Central memory CD4-positive, alpha-beta T cell (primary cell): ENCODE data around the gene LIN28A.
A peak's percentile ranks its signal among the peaks of the same experiment; 100 is the strongest.

Experiments used
- DNase-seq: peaks from one replicate; pipeline ENCODE4 v3.0.0; 2022

LIN28A gene

DNA sequence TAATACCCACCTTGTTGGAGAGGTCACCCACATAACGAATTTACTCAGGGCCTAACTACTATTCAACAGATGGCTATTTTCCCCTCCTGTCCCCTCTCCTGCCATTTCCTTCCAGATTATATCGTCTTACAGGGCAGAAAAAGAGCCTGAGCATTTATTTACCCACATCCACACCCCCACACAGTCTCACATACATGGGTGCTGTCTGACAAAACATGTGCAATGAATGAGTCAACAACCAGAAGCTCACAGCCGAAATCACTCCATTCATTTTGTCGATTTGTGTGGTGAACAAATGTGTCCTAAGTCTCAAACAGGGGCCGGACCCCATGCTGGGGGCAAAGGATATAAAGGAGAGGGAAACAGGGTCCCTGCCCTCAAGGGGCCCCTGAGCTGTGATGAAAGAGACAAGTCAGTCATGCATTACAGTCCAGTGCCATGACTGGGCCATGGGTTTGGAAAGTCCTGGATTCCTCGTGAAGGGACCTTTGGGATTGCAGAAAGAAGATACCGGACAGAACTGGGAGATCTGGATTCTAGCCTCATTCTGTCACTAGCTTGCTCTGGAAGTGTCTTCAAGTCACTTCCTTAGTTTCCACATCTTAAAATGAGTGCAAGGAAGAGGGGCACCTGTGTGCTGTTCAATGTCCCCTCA, 21.7 kb upstream of the LIN28A start:
- no peak for DNase-seq

DNA sequence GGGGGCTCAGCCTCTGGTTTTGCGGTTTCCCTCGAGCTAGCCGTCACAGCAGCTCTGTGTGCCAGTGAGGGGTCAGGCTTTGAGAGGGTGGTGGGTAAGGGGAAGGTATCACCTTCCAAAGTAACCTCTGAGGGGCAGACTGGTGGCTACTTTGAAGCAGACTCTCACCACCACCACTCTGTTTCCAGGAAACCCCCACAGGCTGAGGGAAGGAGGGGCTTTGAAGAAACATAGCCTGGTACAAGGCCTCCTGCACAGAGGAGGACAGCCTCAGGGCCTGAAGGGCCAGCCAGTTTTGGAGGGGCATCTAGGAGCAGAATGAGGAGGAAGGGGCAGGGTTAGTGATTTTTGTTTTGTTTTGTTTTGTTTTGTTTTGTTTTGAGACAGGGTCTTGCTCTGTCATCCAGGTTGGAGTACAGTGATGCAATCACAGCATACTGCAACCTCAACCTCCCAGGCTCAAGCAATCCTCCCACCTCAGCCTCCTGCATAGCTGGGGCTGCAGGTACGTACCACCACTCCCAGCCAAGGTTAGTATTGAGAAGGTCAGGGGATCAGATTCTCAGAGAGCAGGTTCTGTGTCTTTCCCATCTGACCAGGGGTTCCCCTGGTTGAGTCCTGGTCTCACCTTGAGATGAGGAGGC, 20.9 kb upstream of the LIN28A start:
- no peak for DNase-seq

DNA sequence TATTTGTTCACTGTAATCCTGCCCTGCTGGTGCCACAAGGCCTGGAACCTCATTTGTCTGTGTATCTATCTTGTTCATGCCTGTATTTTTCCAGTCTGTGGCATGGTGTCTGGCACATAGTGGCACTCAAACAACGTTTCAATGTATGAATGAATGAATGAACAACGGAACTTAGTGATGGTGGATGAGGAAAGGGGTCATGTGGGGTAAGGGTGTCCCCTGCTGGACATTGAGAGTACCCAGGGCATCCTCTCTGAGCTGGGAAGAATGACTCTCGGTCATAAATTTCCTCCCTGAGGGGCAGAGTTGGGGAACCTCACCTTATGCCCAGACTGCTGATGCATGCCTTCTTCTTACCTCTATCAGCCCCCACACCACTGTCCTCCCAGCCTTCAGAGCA, 19.2 kb upstream of the LIN28A start:
- peak; percentile 48 for DNase-seq

DNA sequence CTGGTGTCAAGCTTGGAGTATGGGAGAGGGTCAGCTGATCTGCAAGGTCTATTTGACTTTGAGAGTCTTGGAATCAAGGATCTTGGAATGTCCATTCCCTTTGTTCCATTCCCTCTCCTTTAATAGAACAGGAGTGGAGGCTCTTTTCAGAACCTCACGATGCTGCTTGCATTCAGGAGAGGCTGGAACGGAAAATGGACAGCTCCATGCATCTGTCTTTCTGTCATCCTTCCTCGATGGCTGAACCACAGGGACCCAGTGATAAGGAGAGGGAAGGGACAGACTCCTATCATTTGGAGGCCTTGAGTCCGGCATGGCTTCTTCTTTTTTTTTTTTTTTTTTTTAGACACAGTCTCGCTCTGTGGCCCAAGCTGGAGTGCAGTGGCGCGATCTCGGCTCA, 14.9 kb upstream of the LIN28A start:
- no peak for DNase-seq

DNA sequence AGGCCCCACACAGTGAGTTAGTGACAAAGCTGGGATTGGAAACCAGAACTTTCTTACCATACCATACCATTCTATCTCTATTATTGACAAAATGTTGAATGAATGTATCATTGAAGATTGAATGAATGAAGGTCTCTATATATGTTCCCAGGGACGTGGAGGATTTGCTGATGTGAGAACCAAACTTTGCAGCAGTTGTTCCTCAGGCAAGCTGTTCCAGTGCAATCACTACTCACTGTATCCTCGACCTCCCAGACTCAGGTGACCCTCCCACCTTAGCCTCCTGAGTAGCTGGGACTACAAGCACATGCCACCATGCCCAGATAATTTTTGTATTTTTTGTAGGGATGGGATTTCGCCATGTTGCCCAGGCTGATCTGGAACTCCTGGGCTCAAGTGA, 11.6 kb upstream of the LIN28A start:
- no peak for DNase-seq

DNA sequence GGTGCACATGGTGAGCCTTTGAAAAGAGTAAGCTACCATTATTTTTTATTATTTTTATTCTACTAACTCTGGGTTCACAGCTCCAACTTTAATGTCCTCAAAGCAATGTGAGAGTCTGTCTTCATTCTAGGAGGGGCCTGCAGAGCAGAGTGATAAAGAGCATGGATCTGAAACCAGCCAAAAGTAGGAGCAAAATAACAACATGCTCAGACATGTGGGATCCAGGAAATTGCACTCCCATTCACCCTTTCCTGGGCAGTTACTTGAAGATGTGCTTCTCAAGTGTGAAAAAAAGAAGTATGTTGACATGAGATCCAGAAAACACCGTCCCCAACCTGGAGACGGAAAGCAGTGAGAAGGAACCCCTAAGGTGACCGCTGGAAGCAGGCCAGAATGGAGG, 8.7 kb upstream of the LIN28A start:
- DNase-seq: no peak

DNA sequence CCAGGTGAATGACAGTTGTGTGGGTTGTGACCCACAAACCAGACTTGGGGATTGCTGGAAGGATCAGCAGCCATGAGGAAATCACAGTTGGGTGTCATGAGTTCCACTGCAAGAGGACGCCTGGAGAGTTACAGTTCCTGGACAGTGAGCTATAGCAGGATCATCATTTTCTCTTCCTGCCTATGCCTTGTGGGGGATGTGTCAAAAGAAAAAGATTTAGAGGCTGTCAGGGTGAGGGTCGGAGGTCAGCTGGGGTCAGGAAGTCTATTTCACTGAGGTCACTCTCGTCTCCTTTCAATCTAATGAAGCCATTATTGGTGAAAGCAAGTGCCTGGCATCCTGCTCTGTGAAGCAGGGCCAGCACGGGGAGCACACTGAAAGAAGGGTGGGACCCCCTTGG, 7.0 kb upstream of the LIN28A start:
- no peak for DNase-seq

DNA sequence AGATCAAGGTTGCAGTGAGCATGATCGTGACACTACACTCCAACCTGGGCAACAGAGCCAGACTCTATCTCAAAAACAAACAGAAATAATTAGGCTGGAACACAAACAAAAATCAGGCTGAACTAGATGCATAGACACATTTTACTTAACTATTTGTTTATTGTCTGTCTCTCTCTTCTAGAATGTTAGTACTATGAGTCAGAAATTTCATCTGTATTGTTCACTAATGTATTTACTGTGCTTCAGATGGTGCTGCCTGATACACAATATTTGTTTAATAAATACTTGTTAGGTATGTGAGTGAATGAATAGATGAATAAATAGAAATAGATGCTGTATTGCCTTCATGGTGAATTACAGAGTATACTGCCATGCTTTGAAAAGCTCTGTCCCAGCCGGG, 6.0 kb upstream of the LIN28A start:
- no peak for DNase-seq

DNA sequence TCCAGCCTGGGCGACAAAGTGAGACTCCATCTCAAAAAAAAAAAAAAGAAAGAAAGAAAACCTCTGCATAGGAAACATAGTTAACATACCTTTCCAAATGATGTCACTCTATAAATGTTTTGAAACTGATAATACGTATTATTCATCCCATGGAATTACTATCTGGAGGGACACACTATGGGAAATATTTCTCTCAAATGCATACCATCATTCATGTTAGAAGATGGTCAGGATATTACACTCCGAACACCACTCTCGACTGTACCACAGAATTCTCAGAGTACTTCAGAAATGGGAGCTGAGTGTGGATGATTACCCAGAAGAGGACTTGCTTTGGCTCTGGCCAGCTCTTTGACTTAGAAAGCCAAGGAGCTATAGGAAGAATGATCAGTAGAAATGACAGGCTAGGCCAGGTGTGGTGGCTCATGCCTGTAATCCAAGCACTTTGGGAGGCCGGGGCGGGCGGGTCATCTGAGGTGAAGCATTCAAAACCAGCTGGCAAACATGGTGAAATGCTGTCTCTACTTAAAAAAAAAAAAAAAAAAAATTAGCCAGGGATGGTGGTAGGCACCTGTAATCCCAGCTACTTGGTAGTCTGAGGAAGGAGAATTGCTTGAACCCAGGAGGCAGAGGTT, 5.2 kb upstream of the LIN28A start:
- DNase-seq: no peak

DNA sequence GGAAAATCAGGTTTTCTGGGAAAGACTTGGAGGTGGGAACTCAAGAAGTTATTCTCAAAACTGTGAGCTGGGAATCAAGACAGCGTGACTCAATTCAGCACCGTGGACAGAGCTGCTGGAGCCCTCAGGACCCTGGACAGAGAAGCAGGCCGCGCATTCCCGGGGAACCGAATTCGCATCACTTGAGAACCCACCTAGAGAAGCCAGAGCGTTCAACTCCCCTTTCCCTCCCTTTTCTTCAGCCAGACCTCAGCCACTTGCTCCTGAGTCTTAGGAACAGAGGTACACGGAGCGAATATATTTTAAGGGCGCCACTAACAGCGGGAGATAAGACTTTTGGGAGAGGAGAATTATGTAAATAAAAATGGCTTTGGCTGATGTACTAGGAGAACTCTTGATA, 2.0 kb upstream of the LIN28A start:
- DNase-seq: peak; percentile 69

DNA sequence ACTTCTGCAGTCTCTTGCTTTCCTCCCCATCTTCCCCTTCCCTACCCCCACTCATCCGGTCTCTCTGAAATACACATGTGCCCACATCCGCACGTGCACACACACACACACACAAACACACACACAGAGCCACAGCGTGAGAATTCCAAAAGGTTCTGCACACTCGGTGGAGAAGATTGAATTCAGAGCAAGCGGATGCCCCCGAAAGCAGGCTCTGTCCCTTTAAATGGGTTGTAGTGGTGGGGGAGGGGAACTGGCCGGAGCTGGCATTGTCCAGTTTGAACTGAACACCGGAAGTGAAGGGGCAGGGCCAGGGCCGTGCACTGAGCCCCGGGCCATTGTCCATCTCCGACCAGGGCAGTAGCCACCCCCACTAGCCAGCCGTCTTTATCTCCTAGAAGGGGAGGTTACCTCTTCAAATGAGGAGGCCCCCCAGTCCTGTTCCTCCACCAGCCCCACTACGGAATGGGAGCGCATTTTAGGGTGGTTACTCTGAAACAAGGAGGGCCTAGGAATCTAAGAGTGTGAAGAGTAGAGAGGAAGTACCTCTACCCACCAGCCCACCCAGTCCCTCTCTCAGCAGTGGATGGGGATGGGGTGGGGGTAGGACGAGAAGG, 1.3 kb upstream of the LIN28A start:
- no peak for DNase-seq

DNA sequence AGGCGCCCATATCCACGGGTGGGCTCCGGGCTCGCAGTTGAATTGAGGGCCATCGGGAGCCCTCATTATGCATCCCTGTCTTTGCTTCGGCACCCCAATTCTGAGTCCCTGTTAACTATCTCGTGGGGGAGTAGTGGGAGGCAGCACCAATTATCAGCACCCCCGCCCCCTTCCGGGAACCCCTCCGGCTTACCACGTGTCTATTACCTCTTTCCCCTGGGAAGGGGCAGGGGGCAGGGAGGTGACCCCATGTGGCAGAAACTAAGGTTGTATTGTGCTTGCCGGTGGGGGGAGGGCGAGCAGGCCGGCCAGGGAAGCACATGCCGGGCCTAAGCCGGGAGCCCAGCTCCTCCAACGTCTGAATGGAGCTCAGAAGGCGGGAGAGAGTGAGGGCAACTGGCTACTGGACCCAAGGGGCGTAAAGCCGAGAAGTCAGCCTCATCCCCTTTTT, 1.0 kb downstream of the LIN28A start:
- DNase-seq: no peak

DNA sequence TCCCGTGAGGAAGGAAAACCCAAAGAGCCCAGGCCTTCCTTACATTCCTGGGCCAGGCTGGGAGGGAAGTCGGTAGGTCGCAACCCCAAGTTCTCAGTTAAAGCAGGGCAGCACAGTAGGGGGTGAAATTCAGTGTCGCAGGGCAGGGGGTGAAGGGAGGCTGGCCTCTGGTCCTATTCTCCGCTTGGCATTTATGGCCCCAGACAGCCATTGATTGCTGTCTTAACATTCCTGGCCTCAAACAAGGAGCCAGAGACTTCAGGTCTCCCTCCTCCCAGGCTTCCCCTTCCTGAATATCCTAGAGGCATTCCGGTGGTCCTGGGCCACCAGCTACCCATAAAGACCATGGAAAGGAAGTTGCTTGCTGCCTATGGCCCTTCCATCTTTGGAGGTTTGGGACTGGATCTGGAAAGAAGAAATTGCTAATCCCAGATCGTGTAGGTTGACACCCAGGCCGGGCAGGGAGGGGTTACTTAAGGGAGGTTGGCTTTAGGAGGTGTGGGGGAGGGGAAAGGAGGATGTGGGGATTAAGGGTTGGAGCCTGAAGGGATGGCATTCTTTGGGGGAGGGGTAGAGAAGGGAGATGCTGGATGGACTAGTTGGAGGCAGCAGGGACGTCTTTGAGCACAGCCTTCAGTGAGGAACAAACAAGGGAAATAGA, 1.7 kb downstream of the LIN28A start:
- no peak for DNase-seq

DNA sequence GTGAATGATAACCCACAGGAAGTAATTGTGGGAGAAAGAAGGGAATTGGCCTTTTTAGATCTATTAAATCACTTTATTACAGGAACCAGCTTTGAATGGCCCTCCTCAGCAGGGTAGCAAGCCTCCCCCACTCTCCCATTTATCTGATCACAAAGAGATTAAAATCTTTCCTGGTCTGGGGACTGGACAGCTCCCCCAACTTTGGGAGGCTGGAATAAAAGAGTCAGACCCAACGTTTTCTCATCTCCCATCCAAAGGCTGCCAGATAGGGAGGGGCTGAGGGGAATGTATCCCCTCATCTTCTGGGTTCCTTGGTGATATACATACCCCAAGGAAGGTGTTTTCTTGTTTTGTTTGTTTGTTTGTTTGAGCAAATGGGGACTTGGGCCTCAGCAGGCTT, 2.4 kb downstream of the LIN28A start:
- DNase-seq: no peak

DNA sequence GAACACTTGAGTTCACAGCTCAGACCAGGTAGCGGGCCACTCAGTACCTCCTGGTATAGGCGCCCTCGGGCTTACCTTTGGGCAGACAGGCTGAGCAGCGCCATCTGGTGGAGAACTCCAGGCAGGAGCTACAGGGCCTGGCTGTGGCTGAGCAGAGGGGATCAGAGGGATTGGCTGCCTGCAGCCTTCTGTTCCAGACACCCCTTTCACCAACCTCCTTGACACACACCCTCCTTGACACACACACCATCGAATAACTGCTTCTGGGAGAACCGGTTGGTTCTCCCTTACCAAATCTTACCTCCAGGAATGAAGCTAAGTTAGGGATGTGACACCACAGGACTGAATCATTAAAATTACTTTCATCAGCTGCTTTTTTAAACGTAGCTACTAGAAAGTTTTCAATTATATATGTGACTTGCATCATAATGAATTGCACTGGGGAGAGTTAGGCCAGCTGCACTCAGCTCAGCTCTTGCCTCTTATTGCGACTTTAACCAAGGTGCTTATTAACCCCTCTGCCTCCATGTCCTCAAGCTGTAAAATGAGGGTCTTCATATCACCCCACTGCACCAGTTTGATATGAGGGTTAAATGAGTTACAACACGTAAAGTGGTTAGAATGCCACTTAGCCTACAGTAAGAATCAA, 6.6 kb downstream of the LIN28A start:
- DNase-seq: peak; percentile 71

DNA sequence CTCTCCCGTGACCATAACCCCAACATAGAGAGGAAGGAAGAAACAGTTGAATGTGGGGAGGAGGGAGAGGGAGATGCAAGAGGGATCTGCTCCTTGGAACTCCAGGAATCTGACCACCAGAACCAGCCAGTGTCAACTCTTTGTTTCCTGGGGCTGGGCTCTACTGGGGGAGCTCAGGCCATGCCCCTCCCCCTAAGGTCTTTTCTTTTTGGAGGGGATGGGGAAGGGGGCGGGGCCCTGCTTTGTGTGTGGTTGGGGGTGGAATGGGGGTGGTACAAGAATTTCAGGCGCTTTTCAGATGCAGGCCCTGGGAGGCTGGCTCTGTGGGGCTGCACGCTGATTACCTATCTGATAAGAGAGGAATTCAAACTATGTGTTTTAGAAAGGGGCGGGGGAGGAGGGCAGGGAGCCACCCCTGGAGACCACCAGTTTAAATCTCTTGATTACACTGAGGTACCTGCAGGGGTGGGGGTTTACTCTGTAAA, 8.3 kb downstream of the LIN28A start:
- no peak for DNase-seq

DNA sequence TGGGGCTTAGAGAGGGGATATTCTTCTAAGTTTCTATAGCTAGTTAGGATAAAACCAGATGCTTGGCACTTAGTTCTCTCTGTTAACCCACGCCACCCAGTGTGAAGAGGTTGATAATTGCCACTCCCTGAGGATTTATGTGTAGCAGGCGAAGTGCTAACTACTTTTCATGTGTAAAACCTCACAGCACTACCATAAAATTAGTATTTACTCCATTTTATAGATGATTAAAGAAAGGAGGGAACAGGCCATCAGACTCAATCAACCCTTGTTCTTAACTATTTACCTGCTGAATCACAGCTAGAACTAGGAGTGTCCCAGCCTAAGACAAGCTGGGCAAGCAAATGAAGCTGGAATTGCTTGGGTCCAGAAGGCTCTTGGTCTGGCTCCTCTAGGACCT, 8.9 kb downstream of the LIN28A start:
- no peak for DNase-seq

DNA sequence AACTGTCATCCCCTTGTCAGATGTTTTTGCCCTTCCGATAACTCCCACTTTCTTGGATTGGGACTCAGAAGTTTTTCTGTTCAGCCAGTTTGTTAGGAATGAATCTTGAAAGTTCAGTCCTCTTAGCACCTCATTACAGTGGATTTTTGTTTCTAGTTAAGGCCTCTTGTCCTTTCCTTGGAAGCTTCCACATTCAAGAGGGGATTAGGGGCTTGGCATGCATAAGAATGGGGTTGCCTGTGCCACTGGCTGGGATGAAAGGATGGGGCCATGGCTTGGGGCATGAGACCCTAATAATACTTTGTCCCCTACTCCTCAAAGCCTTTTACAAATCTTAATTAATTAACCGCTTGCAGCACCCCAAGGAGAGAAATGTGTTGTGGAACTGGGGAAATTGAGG, 19.1 kb downstream of the LIN28A start:
- no peak for DNase-seq

DNA sequence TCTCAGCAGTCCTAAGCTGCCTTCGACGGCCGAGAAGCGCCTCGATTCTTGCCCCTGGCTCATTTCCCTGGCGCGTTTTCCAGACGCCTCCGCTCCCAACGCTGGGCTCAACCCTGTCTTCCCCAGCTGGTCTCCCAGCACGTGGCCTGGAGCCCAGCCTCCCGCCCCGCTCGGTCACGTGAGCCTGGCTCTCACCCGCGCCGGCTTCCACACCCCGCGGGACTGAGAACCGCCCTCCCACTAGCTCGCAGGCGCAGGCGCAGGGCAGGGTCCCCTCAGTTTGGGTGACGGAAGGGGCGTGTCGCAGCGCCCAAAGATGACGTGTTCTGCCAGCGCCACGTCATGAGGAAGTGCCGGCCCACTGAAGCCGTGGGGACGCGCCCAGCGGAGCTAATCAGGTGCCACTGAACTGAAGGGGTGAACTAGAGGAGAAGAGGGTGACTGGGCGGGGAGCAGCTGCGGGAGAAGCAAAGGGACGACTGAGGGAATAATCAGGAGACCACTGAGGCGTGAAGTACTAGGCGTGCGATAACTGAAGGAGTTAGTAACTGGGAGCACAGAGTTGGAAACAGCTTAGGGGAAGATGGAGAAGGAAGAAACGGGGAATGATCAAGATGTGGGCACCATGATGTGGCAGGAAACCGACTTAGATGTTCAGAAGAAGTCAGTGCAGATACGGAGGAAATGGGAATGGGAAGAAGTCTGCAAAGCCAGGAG, 21.5 kb downstream of the LIN28A start, which contains the start of gene DHDDS:
TSS of gene DHDDS (plus strand) at position 343 of the 717 bp plus-strand sequence. CDS start 625 bp downstream, outside the sequence.
- peak; percentile 97 for DNase-seq

DNA sequence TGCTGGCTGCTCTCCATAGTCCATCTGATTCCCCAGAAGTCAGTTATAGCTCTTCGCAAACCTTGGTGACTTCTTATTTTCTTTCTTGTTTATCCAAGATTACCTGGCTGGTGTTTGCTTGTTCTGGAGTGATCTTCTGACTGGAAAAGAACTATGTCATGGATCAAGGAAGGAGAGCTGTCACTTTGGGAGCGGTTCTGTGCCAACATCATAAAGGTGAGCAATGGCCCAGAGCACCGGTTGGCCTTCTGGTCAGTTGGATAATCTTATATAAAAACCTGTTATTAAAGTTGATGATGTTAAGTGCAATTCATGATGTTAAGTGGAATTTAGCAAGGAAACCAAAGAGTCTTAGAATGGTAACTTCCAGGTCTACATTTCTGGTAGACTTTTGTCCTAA, 22.2 kb downstream of the LIN28A start:
- DNase-seq: no peak

DNA sequence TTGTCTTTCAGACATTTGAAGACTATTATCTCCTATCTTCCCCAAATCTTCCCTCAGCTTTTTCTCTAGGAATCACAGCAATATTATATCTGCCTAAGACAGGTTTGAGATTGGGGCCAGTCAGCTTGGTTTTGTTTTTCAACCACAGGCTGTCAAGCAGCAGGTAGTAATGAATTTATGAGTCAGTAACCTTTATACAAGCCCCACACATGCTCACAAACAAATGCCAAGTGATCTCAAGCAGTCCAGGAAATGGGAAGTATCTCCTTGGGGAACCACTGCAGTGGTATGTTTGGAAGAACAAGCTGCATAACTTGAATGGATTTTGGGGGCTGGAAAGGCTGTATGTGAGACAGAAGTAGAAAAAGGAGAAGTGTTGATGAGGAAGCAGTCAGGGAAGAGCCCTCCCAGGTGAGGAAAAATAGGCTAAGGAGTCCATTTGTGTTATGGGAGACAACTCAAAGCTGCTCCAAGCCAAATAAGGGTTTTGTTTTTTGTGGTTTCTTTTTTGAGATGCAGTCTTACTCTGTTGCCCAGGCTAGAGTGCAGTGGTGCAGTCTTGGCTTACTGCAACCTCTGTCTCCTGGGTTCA, 23.6 kb downstream of the LIN28A start:
- no peak for DNase-seq
